Activated CD4-positive, CD25-positive, alpha-beta regulatory T cell treated with anti-CD3 and anti-CD28 coated beads, Interleukin-2, amount 50 U/mL, for 72 hours (primary cell): ENCODE results near the gene PFKFB4.
"Not testable (repeated sequence)": the region's sequence is repeated elsewhere in the genome, so short reads cannot be mapped to it uniquely, and the experiment has no call there.

Source experiments
- DNase-seq: peaks from one replicate; pipeline ENCODE4 v3.0.0; 2021

Gene PFKFB4

DNA sequence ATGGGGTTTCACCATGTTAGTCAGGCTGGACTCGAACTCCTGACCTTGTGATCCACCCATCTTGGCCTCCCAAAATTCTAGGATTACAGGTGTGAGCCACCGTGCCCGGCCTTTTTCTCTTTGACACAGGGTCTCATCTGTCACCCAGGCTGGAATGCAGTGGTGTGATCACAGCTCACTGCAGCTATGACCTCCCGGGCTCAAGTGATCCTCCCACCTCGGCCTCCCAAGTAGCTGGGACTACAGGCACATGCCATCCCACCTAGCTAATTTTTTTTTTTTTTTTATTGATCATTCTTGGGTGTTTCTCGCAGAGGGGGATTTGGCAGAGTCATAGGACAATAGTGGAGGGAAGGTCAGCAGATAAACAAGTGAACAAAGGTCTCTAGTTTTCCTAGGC is 73.8 kb downstream of the PFKFB4 start:
- not testable (repeated sequence) for DNase-seq

DNA sequence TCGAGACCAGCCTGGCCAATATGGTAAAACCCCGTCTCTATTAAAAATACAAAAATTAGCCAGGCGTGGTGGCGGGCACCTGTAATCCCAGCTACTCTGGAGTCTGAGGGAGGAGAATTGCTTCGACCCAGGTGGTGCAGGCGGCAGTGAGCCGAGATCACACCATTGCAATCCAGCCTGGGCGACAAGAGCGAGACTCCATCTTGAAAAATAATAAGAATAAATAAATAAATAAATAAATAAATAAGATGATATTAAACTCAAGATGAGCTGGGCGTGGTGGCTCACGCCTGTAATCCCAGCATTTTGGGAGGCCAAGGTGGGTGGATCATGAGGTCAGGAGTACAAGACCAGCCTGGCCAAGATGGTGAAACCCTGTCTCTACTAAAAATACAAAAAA is 75.7 kb downstream of the PFKFB4 start:
- DNase-seq: not testable (repeated sequence)

DNA sequence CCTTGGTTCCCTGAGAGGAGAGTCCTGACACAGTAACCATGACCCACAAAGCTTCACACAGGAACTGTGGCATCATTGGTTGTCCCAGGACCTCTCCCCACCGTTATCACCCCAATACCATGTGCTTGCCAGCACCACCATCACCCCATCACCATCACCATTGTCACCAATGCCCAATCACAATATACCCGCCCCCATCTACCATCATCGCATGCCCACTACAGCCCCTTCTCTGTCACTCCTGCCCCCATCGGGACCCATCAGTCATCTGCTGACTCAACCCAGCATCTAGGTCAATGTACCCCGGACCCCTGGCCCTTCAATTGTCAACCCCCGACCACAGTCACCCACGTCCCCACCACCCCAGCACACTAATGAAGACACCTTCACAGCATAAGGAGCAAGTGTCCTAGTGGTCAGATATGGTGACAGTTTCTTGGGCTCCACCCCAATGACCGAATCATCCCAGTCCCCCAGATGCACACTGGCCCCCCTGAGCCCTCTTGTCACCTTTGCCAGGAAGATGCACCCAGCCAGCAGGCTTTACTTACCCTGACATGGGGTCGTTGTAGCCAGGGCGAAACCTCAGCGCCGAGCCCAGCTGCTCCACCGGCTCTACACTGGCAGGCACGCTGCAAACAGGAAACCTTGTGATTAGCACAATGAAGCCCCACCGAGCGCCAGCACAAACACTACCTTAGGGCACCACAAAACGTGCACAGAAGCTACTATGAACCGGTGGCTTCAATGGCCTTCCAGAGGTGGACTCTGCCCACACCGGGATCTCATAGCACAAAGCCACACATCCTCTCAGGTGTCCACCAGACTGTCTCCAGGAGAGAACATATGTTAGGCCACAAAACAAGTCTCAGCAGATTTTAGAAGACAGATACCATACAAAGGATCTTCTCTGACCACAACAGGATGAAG is 77.7 kb downstream of the PFKFB4 start:
- peak; percentile 62 for DNase-seq

DNA sequence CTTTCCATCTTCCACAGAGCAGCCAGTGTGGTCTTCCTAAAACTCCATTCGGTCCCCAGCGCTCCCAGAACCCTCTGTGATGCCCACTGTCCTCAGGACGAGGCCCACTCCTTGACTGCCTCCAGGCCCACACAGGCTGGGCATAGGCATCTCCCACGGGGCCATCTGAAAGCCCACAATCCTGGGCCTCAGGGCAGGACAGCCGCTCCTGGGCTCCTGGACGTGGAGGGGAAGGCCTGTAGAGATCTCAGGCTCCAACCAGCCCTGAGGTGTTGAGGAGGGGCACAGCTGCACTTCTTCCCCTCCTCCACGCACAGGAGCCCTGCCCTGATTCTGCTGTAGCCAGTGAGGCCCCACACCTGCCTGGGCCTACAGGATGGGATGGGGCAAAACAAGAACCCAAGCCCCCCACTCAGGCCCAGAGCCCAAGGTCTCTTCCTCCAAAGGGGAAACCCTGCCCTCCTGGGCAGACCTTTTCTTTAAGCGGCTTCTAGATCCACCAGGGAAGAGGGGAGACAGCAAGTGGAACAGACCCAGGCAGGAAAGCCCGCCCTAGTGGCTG is 78.6 kb downstream of the PFKFB4 start:
- no peak for DNase-seq

DNA sequence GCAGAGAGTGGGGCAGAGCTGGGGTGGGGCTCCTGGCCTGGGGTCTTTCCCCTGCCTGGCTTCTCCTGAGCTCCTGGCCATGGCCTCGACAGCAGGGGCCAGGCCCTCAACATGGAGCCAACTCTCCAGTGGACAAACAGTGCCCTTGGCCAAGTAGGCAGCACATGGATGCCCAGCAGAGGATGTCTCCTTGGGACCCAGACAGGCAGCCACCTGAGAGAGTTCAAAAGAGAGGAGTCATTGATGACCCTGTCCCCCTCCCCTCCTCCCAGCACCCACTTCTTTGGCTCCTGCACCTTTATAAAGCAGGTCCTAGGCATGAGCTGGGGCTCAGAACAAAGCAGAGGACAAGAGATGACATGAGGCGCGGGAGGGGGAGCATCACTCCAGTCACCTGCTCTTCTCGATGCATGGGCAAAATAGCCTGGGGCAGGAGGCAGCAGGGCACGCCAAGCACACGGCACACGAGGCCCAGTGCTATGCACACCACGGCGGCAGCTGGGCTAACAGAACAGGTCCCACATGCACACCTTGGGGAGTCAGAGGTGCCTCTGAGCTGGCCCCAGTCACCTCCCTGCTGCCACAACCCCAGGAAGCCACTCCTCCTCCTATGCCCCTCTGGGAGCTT is 80.1 kb downstream of the PFKFB4 start:
- no peak for DNase-seq

DNA sequence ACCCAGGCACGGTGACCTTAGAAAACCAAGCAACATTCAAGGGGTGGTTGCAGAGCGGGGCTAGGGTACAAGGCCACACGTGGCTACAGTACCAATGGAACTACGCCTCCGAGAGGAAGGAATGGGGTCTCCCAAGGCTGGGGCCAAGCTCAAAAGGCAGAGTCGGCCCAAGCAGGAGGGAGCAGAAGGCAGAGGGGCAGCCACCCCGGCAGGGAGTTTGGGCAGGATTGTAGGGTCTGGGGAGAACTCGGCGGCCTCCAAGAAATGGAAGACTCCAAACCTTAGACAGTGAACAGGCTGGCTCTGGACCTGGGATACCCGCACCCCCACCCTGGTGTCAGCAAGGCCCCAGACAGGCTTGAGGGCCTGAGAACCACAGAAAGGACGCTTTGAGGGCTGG is 81.4 kb downstream of the PFKFB4 start:
- DNase-seq: no peak

DNA sequence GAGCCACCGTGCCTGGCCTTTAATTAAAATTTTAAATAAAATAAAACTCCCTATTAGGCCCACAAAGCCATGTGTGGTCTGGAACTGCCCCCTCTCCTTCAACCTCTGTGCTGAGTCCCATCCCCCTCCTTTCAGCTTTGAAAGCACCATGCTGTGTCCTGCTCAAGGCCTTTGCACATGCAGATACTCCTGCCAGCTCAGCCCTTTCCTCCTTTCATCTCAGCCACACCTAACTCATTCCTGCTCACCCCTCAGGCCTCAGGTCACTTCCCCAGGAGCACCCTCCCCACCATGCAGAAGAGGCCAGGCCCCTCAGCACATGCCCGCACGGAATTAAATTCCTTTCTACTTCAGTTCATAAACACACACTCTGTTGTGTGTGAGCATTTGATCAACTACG is 82.0 kb downstream of the PFKFB4 start:
- no peak for DNase-seq

DNA sequence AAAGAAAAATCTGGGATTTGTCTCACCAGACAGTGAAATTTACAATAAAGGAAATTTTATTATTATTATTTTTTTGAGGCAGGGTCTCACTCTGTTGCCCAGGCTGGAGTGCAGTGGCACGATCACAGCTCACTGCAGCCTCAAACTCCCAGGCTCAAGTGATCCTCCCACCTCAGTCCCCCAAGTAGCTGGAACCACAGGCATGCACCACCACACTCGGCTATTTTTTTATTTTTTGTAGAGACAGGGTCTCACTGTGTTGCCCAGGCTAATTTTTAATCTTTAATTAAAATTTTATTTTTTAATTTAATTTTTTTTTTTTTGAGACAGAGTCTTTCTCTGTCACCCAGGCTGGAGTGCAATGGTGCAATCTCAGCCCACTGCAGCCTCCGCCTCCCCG is 82.6 kb downstream of the PFKFB4 start:
- DNase-seq: not testable (repeated sequence)

DNA sequence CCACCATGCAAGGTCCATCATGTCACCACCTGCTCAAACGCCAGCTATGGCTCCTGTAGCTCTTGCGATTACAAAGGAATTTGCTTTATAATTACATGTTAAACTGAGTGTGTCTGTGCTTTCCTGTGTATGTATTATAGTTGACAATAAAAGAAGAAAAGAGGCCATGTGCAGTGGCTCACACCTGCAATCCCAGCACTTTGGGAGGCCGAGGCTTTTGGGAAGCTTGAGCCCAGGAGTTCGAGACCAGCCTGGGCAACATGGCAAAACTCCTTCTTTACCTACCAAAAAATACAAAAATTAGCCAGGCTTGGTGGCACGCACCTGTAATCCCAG is 83.0 kb downstream of the PFKFB4 start:
- no peak for DNase-seq

DNA sequence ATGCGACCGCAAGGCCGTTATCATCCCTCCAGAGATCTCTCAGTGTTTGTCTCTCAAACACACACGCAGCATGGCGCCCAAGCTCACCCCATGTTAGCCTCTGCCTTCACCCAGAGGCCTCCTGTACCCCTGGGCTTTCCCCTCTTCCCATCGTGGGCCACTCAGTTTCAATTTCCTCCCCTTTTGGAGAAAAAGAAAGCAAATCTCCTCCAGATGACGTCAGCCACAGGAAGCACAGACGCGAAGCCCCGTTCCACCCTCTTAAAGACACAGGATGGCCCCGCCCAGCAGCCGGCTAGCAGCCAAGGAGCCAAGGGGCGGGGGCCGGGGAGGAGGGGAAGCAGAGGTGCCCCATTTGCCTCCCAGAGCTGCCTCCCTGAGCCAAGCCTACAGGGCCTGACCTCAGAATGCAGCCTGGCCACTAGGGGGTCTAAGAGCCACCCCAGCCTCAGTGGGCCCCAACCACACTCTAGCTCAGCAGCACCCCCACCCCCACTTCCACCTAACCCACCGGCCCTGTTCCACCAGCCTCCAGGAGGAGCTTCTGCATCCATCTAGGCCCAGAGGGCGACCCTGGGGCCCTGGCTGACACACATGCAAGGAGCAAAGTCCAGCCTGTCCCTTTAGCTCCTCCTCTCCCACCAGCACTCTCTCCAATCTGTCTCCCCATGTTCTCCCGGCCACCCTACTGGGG is 83.5 kb downstream of the PFKFB4 start:
- peak; percentile 88 for DNase-seq

DNA sequence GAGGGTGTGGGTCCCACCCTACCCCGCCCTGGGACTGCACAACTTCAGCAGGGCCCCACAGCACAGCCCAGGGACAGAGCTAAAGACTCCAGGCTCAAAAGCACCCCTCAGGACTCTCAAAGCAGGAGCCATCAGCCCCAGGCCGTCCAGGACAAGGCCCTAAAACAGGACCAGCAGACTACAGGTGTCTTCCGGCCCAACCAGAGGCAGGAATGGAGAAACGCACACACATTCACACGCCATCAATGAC is 84.0 kb downstream of the PFKFB4 start:
- DNase-seq: no peak

DNA sequence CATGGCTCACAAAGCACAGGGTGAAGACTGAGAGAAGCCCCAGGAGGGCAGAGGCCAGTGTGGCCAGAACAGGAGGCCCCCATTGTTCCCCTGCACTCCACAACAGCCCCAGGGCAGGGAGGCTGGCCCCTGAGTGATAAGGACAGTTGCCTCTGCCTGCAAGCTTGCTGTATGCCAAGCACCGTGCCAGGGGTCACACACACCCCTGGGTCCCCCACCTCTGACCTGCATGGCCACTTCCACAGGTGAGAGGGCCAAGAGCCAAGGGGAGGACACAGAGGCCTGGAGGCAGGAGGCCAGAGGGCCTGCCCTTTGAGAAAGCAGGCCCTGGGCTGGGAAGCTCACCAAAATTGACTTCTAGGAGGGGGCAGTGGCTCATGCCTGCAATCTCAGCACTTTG is 86.3 kb downstream of the PFKFB4 start:
- no peak for DNase-seq

DNA sequence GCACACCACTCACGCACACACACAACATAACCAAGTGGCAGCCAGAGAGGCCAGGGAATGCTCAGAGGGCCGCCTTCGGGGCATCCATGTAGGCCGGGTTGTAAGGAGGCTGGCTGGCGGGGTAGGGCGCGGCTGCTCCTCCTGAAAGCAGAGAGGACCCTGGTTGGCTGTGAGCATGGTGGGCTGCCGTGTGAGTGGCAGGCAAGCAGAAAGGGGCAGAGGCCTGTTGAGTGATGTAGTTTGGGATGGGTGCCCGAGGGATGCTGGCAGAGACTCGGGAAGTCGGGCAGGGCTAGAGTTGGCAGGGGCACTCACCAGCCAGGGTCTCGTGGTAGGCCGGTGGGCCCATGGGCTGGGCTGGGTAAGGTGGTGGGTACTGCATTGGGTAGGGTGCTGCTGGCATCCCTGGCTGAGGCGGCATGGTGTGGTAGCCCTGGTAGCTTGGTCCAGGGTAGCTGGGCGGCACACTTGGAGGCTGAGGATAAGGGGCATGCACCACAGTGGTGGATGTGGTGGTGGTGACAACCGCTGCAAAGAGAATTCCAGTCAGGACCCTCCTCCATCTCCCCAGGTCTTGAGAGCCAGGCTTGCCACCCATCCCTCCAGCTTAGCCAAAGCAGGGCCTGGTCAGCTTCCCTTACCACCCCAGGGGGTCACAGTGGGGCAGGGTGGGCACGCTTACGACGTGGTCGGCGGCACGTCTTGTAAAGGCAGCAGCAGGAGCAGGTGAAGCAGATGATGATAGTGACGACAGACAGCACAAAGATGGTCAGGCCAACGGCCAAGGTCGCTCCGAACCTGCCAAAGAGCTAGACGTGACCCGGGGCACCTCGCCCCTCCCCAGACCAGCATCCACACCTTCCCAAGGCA is 87.3 kb downstream of the PFKFB4 start:
- no peak for DNase-seq

DNA sequence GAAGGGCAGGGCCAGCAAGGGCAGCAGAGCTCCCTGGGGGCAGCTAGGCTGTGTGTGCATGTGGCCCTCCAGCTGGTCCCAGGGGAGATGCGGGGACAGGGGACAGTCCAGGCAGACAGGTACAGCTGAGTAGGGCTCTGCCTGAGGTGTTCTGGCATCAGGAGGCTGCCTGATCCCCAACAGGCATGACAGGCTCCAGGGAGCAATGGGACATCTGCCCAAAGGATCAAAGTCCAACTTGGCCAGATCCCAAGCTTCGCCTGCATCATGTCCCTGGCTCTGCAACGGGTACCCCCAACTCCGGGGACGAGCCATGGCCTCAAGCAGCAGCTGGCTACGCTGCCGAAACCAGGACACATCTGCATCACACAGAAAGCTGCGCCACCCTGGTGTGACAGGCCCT is 88.3 kb downstream of the PFKFB4 start:
- no peak for DNase-seq
